Measurements from ENCODE around the gene C4orf50.

Gene C4orf50

DNA sequence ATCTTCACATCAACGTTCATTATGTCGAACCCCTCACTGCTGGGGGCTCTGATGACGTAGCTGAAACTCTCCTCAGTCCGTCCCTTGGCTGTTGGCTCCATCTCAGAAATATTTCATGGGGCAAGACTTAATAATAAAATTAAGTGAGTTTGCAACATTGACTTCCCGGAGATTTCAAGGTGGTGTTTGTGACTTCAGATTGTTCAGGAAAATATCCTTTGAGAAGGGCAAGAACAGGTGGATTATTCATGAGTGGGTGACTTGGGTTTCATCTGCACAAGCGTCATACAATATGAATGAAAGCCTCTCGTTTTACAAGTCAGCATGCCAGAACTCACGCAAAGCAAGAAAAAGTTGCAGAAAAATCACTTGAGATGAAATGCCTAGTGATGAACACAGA is at the start of gene C4orf50:
TSS of gene C4orf50 (minus strand) at position 101 of the 400 bp plus-strand sequence.
- DNase-seq, result no peak

DNA sequence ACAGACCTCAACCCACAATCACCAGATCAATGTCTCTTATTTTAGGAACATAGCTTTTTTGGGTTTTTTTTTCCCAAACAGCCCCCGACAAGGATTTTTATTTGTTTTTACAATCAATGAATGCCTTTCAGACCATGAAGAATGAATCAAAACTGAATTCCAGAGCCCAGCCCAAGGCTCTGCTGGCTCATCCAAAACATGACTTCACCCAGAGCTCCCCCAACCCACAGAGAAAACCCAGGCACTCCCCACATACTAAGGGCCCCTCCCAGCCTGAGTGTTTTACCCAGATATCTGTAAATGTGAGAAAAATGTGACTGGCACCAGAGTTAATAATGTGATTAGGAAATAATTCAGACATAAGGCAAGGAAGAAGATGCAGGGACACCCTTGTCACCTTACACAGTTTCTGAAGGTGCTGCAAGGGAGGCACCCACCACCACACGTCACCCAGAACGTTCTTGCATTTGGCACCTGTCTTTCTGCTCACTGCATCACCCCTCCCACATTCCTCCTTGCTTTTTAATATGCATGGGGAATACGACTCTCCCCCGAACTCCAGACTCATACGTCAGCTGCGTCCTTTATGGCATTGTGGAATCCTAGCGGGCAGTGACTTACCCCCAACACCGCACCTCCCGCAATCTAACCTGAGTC is 47.8 kb upstream of the C4orf50 start:
- DNase-seq, result no peak

GRCh38 chr4:6065166-6065565 is 46.9 kb upstream of the C4orf50 start:
- no peak for DNase-seq

- DNase-seq, result no peak
Measured at GRCh38 chr4:6064383-6064782, 46.2 kb upstream of the C4orf50 start.

DNA sequence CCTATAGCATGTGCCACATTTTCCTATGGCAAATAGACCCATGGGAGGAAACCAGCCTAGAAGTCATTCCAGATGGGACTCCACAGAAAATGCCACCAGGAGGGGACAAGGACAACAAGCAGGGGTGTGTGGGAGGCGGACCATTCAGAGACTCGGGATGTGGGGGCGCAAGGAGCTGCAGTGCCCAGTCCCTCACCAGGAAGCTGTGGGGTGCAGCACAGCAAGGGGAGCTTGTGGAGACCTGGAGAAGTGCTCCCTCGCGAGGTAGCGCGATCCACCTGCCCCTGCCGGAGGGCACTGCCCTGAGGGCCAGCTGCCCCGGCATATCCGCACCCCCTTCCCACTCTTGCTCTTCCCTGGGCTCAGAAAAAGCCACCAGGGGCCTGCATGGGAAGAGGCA is 45.5 kb upstream of the C4orf50 start:
- no peak for DNase-seq

DNA sequence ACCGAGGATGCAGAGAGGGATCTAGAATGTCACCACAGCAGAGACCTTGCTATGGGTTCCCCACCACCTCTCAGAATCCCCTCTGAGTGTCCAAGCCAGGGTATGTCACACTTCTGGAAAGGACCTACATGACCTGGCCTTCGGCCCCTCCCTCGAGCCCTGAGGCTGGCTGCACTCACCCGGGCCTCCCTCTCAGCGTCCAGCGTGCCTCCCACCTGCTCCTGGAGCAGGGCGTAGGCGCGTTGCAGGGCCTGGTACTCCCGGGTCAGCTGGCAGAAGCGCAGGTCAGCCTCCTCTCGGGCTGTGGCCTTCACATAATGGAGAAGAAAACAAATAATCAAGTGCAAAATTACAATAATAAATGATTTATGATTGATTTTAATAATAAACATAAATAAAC is 43.9 kb upstream of the C4orf50 start:
- no peak for DNase-seq

DNA sequence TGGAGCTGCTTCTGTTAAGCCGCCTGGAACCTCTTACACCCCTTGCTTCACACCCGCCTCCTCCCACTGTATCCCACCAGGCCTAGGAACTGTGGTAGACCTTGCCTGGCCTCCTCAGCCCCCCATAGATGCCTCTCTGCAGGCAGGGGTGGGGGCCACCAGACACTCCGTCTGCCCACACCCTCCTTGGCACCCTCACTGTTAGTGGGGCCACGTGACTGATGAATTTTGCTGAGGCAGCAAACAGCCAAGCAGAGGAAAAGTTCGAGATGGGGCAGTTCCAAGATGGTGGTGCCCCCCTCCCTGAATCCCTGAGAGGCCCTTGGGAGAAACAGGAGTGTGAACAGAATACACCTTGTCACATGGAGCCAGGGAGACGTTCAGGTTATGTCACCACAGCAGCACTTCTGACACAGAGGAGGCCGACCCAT is 41.2 kb upstream of the C4orf50 start:
- no peak for DNase-seq

- DNase-seq, result no peak
Measured at GRCh38 chr4:6058531-6059374, 40.5 kb upstream of the C4orf50 start.

DNA sequence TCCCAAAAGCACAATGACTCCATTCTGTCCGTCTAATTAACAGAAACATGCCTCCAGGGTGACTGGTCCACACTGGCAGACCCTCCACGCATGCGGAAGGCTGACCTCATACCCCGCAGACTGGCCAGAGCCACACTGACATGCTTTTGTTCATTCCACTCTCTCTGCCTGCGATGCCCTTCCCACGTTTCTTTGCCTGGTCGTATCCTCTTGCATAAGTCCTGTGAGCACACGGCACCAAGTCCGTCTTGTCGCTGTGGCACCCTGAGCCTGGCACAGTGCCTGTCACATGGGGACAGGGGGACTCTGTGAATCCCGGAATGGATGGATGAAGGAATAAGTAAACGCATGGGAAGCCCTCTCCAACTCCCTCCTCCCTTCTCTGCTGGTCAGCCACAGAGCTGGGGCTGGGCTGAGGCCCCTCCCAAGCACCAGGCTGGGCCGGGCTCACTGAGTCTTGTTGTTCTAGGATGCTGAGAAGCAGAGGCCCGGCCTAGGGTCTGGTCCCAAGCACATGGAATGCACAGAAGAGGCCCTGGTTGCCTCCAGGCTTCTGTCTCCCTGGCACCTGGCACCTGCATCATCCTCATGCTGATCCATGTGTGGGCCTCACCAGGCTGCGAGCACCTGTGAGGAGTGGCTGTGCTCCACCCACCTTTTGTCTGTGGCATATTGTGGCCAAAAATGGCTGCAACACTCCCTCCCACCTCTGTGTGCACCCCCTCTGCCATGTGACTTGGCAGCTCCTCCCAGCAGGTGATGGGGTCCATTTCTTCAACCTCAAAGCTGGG is 38.9 kb upstream of the C4orf50 start:
- no peak for DNase-seq

GRCh38 chr4:6055436-6055835 is 37.2 kb upstream of the C4orf50 start:
- DNase-seq, result no peak

DNA sequence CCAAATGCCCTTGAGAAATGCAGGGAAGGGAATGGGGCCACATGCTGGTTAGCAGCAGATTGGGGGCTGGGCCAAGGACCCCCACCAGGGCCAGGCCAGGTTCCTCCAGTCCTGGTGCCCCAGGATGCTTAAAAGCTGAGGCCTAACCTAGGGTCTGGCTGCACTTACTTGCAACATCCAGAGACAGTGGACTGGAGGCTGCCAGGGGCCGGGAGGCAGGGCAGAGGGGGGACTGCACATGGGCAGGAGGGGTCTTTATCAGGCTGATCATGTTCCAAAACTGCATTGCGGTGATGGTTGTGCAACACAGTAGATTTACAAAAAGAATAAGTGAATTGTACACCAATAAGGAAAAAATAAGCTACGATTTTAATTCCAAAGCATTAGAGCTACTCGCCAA is 36.8 kb upstream of the C4orf50 start:
- no peak for DNase-seq

DNA sequence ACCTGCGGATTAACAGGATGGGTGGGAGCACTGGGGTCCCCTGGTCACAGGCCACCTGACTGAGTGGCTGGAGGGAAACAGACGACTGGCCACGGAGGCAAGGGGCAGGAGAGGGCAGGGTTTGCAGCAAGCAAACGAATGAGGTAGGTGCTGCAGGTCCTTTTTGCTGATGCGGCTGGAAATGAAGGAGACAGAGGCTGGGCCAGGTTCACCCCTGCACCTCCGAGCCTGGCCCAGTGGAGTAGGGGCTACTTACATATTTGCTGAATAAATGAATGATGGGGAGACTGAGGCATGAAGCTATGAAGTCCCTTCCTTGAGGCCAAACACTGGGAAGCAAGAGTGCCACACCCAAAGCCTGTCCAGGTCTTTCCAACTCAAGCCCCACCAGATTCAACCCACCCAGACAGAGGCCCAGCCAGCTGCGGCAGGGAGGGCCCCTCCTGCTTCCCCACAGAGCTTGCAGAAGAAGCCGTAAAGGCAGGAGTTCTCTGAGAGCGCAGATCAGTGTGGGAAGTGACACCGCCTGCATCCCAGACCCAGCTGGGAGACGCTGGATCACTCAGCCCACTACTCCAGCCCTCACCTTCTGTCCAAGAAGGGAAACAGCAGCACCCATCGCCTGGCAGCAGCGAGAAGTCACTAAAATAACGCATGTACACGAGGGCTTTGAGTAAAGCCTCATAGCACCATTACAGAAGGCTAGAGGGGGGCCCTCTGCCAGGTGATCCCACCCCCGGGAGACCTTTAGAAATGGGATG is 36.1 kb upstream of the C4orf50 start:
- no peak for DNase-seq

GRCh38 chr4:6052679-6053078 is 34.4 kb upstream of the C4orf50 start:
- DNase-seq, result no peak

GRCh38 chr4:6050551-6050950 is 32.3 kb upstream of the C4orf50 start:
- DNase-seq, result no peak

DNA sequence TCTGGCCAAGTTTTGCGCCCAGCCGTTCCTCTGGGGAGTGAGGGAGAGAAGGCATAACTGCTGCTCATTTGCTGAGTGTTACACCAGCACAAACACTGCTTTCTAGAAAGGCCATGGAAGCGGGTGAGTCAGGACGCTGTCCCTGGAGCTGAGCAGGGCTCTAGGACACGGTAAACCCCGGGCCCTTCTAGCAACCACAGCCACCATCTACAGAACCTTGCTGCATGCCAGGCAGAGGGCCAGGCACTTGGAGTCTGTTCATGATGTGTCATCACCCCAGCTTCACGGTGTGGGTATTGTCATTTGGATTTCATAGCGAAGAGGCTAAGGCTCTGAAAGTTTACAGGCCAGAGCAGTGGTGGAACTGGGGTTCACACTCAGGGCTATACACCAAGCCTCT is 31.8 kb upstream of the C4orf50 start:
- no peak for DNase-seq

DNA sequence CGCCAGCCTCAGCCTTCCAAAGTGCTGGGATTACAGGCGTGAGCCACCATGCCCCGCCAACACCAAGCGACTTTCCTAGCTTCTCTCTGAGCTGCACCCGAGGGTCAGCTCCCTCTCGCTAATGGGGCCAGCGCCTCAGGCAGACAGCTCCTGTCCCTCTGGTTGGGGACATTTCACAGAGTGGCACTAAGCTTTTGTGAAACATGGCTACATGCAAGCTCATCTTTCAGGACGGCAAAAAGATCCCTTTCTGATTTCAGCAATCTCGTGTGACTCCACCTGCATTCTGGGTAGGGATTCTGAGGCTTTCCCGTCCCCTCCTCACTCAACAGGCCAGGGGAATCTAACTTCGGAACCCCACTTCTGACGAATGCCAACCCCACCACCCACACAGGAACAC is 31.0 kb upstream of the C4orf50 start:
- DNase-seq, result no peak

- no peak for DNase-seq
Measured at GRCh38 chr4:6048537-6048936, 30.3 kb upstream of the C4orf50 start.

- no peak for DNase-seq
Measured at GRCh38 chr4:6047130-6047673, 29.0 kb upstream of the C4orf50 start.

- DNase-seq, result no peak
Measured at GRCh38 chr4:6046526-6047129, 28.4 kb upstream of the C4orf50 start.

DNA sequence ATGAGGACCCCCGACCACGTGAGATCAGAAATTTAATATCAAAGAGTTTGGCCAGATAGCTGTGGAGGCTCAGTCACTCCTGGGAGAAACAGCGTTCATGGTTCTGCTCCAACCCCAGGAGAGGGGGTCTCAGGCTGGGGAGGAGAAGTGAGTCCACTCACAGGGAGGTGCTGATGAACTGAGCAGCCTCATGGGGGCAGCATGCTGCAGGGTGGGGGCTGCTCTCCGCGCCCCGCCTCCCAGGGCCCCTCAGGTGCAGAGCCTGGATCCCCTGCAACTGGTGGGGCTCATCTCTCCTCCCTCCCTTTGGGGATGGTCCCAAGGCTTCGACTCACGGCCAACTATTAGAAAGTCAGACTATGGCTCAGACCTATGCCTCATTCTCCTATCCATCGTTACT is 26.6 kb upstream of the C4orf50 start:
- DNase-seq, result no peak

GRCh38 chr4:6044276-6044675 is 26.0 kb upstream of the C4orf50 start:
- DNase-seq, result no peak

GRCh38 chr4:6043843-6044242 is 25.6 kb upstream of the C4orf50 start:
- DNase-seq, result no peak

All from CD4-positive, alpha-beta T cell treated with Interleukin-17A for 4 hours (primary cell).